Heart left ventricle (tissue), 13 donors: ENCODE results near the gene STC2.

Source experiments
- CTCF ChIP-seq, 12 donors: fragments of 200-600 bp; sonication (generic) in 4 of 12; IDR thresholded peaks; one replicate each; pipeline versions ENCODE4 v1.5.0 to v1.8.0; 2018 to 2022; ENCODE audit warnings: antibody characterized with exemption in 12 of 12, mild to moderate bottlenecking in 5 of 12
- POLR2A ChIP-seq, 2 donors: fragments of 450-650 bp; IDR thresholded peaks; one replicate each; pipeline ENCODE4 v1.6.1; 2017; ENCODE audit warnings: antibody characterized with exemption in 2 of 2, mild to moderate bottlenecking in 2 of 2, moderate library complexity in 2 of 2
- donor health status: ischemic (EF 13 %, LVEDD 7.1; RV severe dilation, severe dysfunction).
- donor health status: DM: no; HTN: yes; CAD: no.
- donor health status: DM: no; HTN: no; CAD: no.
- donor health status: ischemic (EF 25% LVEDD 6.9; RV normal size, moderate dysfunction).
- donor health status: ischemic (EF 25% LVEDD 5.7; RV mildly dilated, moderate dysfunction).
- donor health status: ischemic (EF 35%, LVEDD 5.7; RV mildly dilated, moderate dysfunction).
- donor health status: nonischemic (EF 11% LVEDD 7.7; RV severe dilation, severe dysfunction).
- donor health status: DM: yes; HTN: yes; CAD: no.
- donor health status: PGD.
- donor health status: ischemic (EF 29% LVEDD 5.4; RV normal size, mild dysfunction).
- donor health status: nonischemic (EF 23%, LVEDD 6.1; RV moderate dilation, normal function).

GRCh38 chr5:173321886-173322285 is 6.3 kb downstream of the STC2 start:
- TF ChIP-seq CTCF (IDR thresholded peaks at IDR 0.05) = no peak
- no peak for TF ChIP-seq POLR2A (IDR thresholded peaks at IDR 0.05)
